Measurements from ENCODE around the gene DUSP18.
"Not testable (repeated sequence)": the region's sequence is repeated elsewhere in the genome, so short reads cannot be mapped to it uniquely, and the experiment has no call there.

The DUSP18 gene

DNA sequence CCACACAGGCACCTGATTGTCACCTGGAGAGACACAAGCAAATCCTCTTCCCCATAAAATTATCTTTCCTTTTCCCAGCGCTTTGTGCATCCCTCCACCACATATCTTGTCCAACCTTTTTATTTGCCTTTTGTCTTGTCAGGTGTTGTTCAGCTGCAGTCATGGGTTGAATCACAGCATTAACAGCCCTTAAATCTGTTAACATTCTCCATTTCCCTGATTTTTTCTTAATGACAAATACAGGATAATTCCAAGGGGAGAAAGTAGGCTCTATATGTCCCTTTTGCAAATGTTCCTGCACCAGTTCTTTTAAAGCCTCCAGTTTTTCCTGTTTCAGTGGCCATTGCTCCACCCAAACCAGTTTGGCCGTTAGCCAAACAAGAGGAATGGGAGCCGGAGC lies 8.9 kb upstream of the DUSP18 start:
- DNase-seq = not testable (repeated sequence)

DNA sequence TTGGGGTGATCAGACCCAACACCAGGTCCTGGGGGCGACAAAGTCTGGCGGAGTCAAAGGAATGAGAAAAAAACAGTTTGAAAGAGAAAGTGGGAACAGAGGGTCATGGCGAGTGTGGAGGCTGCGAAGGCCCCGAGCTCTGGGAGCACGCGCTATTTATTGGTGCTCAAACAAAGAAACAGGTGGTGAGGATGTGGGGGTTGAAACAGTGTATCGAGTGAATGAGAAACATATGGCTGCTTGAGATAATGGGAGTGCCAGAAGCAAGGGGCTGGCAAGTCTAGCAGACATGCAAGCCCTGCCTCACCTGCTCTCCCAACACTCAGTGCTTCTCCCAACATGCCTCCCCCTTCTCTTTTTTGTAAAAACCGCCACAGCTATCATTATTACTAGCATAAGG lies 7.8 kb upstream of the DUSP18 start:
- no peak for DNase-seq

DNA sequence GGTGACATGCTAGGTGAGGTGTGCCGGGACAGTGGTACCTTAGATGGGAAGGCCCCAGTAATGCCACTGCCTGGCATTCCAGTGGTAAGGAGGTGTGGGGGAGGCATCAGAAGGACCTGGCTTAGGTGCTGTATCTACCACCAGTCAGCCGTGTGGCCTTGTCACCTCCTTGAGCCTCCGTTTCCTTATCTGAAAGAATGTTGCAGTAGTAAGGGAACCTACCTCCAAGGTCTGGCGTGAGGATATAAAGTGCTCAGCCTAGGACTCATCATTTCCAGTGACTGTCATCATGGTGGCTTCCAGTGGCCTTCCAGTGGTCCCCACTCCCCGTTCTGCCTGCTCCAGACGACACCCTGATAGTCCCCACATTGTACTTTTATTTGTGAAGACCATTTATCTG lies 6.8 kb upstream of the DUSP18 start:
- DNase-seq = no peak

DNA sequence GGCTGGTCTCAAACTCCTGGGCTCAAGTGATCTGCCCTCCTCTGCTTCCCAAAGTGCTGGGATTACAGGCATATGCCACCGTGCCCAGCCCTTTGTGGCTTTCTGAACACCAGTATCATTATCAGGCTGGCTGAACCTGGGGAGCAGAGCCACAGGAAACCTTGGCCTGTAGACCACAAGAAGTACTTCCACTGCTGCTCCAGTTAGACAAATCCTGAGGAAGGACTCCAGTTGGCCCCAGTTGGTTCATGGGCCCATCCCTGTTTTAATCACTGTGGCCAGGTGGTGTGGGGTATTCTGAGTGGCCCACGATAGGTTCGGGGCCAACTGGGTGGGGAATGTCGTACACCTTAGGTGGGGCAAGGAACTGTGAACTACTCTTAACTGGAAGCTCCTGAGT lies 5.5 kb upstream of the DUSP18 start:
- DNase-seq = no peak

DNA sequence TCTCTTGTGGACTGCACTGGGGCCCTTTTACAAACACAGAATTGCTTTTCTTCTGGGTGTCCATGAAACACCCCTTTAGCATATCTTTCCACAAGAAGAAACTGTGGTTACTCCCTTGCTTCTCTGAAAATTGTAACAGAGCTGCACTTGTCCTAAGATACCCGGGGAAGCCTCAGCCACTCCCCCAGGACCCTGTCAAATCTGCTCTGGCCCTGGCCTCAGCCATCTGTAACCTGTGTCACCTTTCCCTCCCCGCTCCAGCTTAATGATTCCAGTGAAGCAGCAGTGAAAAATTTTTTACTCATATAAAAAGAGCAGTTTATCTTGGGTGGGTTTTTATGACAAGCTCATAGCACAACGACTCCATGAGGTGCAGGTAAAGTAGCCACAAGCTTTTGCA lies 3.4 kb upstream of the DUSP18 start:
- DNase-seq = no peak

DNA sequence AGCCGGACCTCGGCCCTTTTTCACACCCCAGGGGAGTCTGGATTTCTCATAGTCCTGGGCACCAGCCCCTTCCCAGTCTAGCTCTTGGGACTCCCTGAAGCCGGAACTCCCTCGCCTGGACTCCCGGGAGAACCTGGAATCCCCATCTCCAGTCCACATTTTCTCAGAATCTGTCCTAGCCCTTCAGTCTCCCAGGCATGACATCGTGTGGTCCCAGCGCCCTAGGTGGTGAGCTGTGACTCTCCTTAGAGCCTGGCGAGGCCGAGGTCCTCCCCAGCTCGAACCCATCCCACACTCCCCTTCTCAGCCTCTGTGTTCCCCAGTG lies 673 bp upstream of the DUSP18 start:
- no peak for DNase-seq

DNA sequence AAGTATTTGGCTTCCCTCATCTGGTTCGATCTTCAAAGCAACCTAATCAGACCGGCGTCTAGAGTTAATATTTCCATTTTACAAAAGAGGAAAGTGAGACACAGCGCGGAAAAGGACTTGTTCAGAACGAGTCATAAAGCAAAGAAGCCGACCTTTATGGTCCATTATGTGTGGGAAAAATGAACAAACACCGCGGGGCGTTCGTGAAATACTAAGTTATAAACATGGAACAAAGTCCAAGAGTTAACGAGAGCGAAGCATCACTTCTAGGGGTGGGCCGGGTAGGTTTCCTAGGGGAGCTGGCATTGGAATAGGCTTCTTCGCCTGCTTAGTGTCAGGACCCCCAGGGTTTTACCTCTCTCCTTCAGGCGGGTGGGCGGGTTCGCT lies 575 bp downstream of the DUSP18 start:
- DNase-seq = no peak

DNA sequence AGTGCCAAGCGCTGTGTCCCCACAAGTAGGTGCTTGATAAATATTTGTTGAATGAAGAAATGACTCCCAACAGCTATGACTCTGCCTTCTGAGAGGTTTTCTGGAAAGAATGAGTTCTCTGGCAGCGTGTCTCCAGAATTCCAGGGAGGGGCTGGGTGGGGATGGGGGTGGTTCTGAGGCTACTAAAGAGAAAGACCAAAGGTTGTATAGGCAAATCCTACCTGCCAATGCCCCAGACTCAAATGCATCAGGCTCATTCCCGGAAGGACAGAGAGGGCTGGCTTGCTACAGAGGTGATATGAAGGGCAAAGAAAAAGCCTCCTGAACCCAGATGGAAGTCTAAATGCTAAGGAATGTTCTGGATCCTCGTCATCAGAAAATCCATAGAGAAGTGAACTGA lies 1.9 kb downstream of the DUSP18 start:
- DNase-seq = no peak

DNA sequence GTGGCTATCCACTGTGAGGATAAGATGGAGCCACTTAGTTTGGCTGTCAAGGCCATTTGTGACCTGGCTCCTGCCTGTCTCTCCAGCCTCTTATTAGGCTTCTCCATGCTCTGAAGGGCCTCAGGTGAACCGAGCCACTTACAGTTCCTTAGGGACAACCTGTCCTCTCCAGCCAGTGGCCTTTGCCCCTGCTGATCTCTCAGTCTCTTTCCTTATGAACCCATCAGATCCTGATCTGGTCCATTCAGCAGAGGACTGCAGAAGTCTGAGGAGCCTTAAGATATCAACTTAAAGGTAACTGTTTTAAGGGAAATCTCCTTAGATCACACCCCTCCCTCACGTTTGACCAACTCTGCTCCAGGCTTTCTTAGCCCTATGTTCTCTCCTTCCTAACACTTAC lies 2.4 kb downstream of the DUSP18 start:
- no peak for DNase-seq

DNA sequence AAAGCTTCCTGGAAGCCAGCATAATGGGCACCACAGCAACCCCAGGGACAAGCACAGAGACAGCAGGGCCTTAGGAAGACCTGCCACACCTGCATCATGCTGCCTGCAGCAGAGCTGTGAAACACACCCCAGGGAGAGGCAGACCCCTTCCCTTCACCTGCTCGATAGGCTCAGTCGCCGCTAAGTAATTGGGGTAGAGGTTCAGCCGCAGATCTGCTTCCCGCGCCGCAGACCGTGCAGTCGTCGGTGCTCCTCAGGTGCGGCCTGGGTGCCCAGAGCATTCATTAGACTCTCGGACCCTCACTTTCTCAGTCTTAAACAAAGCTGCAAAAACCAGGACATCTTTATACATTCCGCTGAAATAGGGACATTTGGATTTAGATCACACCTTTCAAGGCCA lies 2.9 kb downstream of the DUSP18 start:
- no peak for DNase-seq

DNA sequence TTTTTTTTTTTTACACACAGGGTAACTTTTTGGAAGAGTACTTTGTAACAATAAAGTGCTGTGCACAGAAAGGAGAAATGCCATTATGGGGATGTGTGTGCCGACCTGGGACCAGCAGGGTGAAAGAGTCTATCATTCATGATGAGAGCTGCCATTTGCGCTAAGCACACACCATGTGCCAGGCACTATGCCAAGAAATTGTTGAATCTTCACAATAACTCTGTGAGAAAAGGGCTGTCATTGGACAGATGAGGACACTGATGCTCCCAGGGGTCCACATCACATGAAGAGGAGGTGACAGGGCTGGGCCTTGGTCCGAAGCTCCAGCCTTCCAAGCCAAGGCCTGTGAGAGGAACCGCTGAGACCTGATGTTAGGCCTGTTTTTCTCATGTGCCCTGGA lies 5.6 kb downstream of the DUSP18 start:
- no peak for DNase-seq

DNA sequence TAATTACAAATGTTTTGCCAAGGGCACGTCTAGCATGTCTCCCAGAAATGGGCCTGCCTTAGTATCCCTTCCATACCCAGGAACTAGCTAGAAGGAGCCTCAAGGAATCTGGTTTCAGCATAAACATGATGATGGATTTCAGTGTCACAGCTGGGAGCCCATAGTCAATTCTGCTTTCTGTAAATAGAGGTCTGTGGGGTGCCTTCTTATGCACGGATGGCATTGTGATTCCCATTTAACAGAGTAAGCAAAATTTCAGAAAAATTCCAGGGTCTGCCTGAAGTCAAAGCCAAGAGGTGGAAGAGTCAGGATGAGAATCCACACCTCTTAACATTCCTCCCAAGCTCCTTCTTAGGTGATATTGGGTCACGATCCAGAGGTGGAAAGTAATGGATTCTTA lies 12.1 kb downstream of the DUSP18 start:
- no peak for DNase-seq

DNA sequence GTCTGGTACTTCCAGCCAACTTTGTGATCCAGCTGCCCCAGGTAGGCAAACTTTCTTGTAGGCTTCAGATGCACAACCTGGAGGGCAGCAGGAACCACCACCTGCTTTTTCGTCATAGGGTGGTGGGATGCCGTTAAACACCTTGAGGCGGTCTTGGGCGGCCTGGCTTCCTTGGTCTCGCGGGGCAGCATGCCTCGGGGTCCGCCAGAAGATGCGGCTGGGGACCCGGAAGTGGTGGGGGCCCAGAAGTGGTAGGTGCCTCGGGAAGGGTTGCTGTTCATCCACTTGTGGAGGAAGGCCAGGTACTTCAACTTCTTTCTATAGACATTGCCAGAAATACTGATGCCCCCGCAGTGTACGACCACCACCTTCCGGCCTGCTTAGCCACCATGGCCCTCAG lies 13.3 kb downstream of the DUSP18 start:
- no peak for DNase-seq

DNA sequence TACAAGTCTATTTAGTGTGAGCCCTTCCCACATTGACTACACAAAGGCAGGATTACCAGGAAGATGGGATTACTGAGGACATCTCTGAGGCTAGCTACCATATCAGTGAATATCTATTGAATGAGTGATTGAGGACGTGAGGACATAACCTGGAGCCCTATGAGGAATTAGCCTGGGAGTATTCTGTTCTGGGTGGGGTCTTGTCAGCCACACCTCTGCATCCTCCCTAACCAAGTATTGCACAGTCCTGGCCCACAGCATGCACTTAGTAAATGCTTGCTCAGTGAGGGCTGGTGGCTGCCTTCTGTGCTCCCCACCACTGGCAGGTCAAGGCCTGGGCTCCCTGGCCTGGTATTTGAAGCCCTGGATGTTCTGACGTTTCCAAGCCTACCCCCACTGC lies 14.8 kb downstream of the DUSP18 start:
- DNase-seq = no peak

DNA sequence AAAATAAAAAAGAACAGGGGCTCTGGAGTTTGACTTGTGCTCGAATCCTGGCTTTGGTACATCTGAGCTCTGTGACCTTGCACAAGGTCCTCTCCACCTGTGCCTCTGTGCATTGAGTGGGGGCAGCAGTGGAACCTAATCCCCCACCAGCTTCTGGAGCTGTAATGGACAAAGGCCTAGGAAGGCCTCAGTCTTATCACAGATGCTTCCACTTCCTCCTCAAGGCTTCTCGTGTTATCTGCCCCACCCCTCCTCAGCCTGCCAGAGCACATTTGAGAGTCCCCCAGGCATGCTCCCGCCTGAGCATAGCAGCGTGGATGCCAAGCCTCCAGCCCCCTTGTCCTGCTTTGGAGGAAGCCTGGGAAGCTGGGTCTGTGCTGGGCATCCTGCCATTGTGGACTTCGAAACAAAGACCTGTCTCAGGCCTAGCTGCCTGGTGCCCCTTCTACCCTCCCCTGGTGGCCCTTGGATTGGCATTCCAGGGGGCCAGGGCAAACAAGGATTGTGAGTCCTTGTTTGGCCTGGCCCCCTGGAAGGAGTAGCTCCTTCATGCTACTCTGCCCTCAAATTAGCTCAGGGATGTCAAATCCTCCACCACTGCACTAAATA lies 17.1 kb downstream of the DUSP18 start:
- DNase-seq = no peak

DNA sequence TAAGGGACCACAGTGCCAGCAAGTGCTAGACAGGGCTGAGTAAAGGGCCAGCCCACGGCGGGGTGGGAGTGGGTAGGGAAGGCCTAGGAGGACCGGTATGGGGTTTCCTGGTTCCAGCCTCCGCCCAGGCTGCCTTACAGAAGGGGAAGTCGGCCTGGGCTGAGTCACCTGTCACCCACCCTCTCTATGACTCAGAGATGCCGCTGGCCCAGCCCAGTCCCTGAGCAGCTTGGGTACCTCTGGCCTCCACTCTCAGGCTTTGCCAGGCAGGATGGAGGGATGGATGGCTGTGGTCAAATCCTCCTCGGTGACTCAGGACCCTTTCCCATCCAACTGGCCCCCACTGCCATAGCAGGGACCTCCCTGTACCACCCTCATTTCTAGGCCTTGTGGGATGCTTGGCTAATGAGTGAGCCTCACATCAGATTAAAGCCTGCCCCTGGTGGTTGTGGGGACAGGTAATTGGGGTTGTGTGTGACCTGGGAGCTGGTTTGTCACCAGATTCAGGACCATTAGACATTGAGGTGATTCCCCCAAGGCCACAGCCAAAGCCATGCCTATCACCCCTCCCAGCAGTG lies 18.2 kb downstream of the DUSP18 start:
- DNase-seq = peak; percentile 88

DNA sequence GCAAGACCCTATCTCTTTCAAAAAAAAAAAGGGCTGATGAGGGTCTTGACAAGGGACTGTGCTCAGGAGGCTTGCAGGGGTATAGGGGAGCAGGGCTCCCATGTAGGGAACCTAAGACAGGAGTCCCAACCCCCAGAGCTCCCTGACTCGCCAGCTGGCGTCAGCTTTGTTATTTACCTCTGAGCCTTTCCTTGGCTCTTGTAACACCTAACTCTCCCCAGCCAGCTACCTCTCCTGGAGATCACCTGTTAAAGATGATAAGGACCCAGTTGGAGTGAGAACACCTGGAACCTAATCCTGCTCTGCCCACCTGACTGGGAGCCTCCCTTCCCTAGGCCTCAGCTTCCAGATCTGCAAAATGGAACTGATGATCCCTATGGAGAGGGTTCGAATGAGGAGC lies 18.9 kb downstream of the DUSP18 start:
- no peak for DNase-seq

DNA sequence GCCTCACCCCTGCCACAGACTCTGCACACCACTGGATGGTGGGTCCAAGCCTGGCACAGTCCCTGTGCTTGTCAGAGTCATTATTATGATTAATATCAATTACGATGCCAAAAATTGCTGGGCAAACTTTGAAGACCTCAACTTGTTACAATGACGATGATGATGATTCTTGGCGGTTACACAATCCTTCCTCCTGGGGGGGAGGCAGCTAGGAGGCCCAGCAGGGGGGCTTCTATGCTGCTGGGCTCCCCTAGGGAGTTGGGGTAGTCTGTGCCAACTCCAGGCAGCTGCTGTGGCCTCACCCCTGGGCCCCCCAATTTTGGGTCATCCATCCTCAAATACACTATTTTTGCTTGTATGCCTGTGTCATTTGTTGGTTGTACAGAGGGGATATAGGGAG lies 20.1 kb downstream of the DUSP18 start:
- DNase-seq = no peak

DNA sequence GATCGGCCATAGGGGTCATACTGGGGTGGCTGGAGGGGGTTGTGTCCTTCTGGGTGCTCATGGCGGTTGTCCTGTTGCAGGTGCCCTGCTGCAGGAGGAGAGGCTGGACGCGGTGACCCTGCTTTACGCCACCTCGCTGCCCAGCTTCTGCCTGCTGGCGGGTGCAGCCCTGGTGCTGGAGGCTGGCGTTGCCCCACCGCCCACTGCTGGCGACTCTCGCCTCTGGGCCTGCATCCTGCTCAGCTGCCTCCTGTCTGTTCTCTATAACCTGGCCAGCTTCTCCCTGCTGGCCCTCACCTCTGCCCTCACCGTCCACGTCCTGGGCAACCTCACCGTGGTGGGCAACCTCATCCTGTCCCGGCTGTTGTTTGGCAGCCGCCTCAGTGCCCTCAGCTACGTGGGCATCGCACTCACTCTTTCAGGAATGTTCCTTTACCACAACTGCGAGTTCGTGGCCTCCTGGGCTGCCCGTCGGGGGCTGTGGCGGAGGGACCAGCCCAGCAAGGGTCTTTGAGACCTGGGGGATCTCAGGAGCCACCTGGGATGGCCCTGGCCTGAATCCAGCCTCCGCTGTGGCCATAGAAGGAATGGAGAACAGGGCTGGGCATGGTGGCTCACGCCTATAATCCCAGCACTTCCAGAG lies 21.0 kb downstream of the DUSP18 start:
- DNase-seq = no peak

DNA sequence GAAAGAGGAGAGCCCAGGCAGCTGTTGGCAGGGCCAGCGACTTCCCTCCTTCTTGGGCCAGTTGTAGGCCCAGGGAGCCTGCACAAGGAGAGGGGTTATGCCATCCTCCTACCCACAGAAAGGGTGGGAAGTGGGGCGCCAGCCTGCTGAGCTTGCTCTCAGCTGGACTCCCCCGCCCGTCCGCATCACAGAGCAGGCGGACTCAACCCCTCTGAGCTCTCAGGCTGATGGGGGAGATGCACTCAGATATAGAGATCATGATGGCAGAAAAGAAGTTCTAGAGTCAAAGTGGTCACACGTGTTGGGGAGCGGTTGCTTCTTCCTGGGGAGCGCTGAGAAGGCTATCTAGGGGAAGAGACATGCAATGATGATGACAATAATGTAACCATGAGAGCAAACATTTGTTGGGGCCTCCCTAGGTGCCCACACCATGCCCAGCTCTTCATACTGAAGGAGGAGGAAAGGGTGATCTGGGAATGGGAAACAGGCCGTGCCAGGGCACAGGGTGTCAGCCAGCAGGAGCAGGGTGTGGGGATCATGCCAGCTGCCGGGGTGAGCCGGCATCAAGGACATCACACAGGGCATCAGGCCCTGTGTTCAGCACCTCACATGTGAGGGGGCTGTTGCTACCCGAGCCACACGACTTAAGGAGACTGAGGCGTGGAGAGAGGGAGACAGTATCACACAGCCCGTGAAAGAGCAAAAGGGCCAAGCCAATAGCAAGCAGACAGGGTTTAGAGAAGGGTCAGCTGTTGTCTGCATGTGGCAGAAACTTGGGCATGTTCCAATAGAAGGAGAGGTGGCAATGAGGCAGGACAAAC lies 24.4 kb downstream of the DUSP18 start:
- no peak for DNase-seq

DNA sequence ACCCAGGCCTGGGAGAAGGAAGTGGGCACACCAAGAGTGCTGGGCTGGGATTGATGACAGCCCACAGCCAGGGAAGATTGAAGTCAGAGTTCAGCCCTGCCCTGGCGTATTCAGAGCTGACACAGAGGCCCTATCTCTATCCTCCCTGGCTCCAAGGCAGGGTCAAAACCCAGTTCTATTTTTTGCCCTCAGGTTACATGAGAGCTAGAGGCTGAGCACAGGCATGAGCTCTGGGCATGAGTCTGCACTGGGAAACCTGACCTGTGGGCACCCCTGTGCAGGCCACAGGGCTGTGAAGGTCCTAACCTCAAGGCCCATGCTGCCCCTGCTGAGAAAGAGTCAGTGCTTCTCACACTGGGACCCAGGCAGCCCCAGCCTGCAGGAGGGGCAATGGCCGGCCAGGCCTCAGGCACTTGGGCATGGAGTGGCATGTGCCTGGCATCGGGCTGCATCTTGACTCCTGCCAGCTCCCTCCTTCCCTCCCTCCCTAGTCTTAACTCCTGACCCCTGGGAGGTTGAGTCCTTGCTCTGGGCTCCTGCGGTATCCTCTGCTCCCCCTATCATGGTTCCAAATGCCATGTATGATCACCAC lies 26.7 kb downstream of the DUSP18 start:
- no peak for DNase-seq

DNA sequence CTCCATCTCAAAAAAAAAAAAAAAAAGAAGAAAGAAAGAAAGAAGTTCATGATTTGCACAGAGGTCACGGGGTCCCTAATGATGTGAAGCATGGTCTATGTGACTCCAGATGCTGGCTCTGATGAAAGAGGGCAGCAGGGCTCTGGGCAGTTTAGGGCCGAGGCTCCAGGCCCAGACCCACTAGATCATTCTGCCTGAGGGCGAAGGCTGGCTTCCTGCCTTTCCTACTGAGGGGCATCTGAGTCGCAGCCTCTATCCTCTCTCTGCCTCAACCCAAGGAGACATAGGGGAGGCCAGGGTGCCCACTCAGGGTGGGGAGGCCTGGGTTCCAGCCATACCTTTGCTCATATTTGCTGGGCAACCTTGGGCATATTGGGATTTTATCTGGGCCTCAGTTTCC lies 27.3 kb downstream of the DUSP18 start:
- no peak for DNase-seq

DNA sequence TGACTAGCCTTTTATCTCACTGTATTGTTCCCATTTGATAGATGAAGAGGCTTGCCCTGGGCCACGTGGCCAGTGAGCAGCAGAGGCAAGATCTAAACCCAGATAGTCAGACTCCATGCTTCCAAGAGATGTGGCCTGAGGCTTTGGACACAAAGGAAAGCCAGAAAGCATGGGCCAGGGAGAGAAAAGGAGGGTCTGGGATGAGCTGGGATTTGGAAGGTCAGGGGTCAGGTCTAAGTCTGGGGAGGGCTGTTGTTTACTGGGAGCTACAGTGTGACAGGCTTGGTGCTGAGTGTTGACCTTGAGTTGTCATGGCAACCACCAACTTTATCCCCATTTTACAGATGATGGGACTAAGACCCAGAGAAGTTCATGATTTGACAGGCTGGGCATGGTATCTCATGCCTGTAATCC lies 30.0 kb downstream of the DUSP18 start:
- DNase-seq = no peak

Measured in stimulated activated CD4-positive, alpha-beta T cell treated with anti-CD3 and anti-CD28 coated beads, Interleukin-1b, Interleukin-23, amount 100 ng/mL, for 48 hours (primary cell).